ENCODE measurements around the gene C4A. TPM values are rescaled to one million over a fixed set of nuclear protein-coding genes. Genes with fewer than 3 reads are reported as not detected.
"Not testable (repeated sequence)": the region's sequence is repeated elsewhere in the genome, so short reads cannot be mapped to it uniquely, and the experiment has no call there.

The C4A gene
- total RNA-seq, 1 experiment from 2014 or later = 2.5 TPM

GRCh38 chr6:31989363-31989762 lies 7.5 kb downstream of the C4A start:
- not testable (repeated sequence) for H3K36me3 ChIP-seq; H3K27ac ChIP-seq; H3K4me1 ChIP-seq; H3K27me3 ChIP-seq; DNase-seq; H3K4me3 ChIP-seq; H3K9me3 ChIP-seq (replicated peaks)

GRCh38 chr6:31994421-31994820 lies 12.6 kb downstream of the C4A start:
- not testable (repeated sequence) for H3K36me3 ChIP-seq; H3K9me3 ChIP-seq (replicated peaks); DNase-seq; H3K4me1 ChIP-seq; H3K27me3 ChIP-seq; H3K27ac ChIP-seq; H3K4me3 ChIP-seq

- not testable (repeated sequence) for H3K4me3 ChIP-seq; H3K27ac ChIP-seq; DNase-seq; H3K36me3 ChIP-seq; H3K9me3 ChIP-seq (replicated peaks); H3K4me1 ChIP-seq; H3K27me3 ChIP-seq
Measured at GRCh38 chr6:31996385-31996784, 14.5 kb downstream of the C4A start.

GRCh38 chr6:32002546-32003268 lies 20.9 kb downstream of the C4A start:
- not testable (repeated sequence) for H3K4me1 ChIP-seq; DNase-seq; H3K9me3 ChIP-seq (replicated peaks); H3K4me3 ChIP-seq; H3K27ac ChIP-seq; H3K36me3 ChIP-seq; H3K27me3 ChIP-seq

GRCh38 chr6:32003301-32003700 lies 21.4 kb downstream of the C4A start:
- H3K4me1 ChIP-seq; H3K27ac ChIP-seq; DNase-seq; H3K4me3 ChIP-seq; H3K9me3 ChIP-seq (replicated peaks); H3K27me3 ChIP-seq; H3K36me3 ChIP-seq: not testable (repeated sequence)

GRCh38 chr6:32004393-32004792 lies 22.5 kb downstream of the C4A start:
- H3K9me3 ChIP-seq (replicated peaks); DNase-seq; H3K4me3 ChIP-seq; H3K27me3 ChIP-seq; H3K27ac ChIP-seq; H3K4me1 ChIP-seq; H3K36me3 ChIP-seq: not testable (repeated sequence)

GRCh38 chr6:32004864-32005537 lies 23.1 kb downstream of the C4A start:
- H3K4me1 ChIP-seq; H3K4me3 ChIP-seq; H3K36me3 ChIP-seq; DNase-seq; H3K27ac ChIP-seq; H3K9me3 ChIP-seq (replicated peaks); H3K27me3 ChIP-seq: not testable (repeated sequence)

GRCh38 chr6:32005538-32005880 lies 23.7 kb downstream of the C4A start:
- not testable (repeated sequence) for H3K4me3 ChIP-seq; H3K36me3 ChIP-seq; H3K27ac ChIP-seq; H3K4me1 ChIP-seq; H3K9me3 ChIP-seq (replicated peaks); H3K27me3 ChIP-seq; DNase-seq

- not testable (repeated sequence) for DNase-seq; H3K4me1 ChIP-seq; H3K4me3 ChIP-seq; H3K36me3 ChIP-seq; H3K9me3 ChIP-seq (replicated peaks); H3K27me3 ChIP-seq; H3K27ac ChIP-seq
Measured at GRCh38 chr6:32005991-32006529, 24.2 kb downstream of the C4A start.

- not testable (repeated sequence) for H3K27me3 ChIP-seq; DNase-seq; H3K27ac ChIP-seq; H3K36me3 ChIP-seq; H3K4me1 ChIP-seq; H3K4me3 ChIP-seq; H3K9me3 ChIP-seq (replicated peaks)
Measured at GRCh38 chr6:32007086-32007485, 25.2 kb downstream of the C4A start.

GRCh38 chr6:32008037-32008436 lies 26.2 kb downstream of the C4A start:
- H3K4me3 ChIP-seq, H3K36me3 ChIP-seq: not testable (repeated sequence)

GRCh38 chr6:32008616-32009015 lies 26.8 kb downstream of the C4A start:
- not testable (repeated sequence) for H3K27ac ChIP-seq, DNase-seq

More at GRCh38 chr6:32008037-32008436, 26.2 kb downstream of the C4A start:
- H3K27ac ChIP-seq; H3K27me3 ChIP-seq; H3K4me1 ChIP-seq; H3K9me3 ChIP-seq (replicated peaks); DNase-seq: not testable (repeated sequence)

GRCh38 chr6:32009537-32009936 lies 27.7 kb downstream of the C4A start:
- not testable (repeated sequence) for H3K27me3 ChIP-seq; H3K4me3 ChIP-seq; DNase-seq; H3K4me1 ChIP-seq; H3K27ac ChIP-seq; H3K9me3 ChIP-seq (replicated peaks); H3K36me3 ChIP-seq

More at GRCh38 chr6:32008616-32009015, 26.8 kb downstream of the C4A start:
- not testable (repeated sequence) for H3K4me1 ChIP-seq; H3K4me3 ChIP-seq; H3K36me3 ChIP-seq; H3K27me3 ChIP-seq; H3K9me3 ChIP-seq (replicated peaks)

GRCh38 chr6:32010856-32011530 lies 29.1 kb downstream of the C4A start:
- H3K27ac ChIP-seq; H3K27me3 ChIP-seq; H3K4me3 ChIP-seq; DNase-seq; H3K36me3 ChIP-seq; H3K4me1 ChIP-seq; H3K9me3 ChIP-seq (replicated peaks): not testable (repeated sequence)

GRCh38 chr6:32012941-32013617 lies 31.2 kb downstream of the C4A start:
- not testable (repeated sequence) for DNase-seq; H3K4me3 ChIP-seq; H3K4me1 ChIP-seq; H3K9me3 ChIP-seq (replicated peaks); H3K27ac ChIP-seq; H3K27me3 ChIP-seq; H3K36me3 ChIP-seq

Measured in SJCRH30 (cell line).